Endothelial cell of umbilical vein (primary cell): Measurements from ENCODE around the gene ACER1.

Source experiments
- EZH2 ChIP-seq: IDR thresholded peaks from 2 replicates; pipeline ENCODE4 v1.6.1; 2012; ENCODE audit warnings: borderline replicate concordance, low read depth, mild to moderate bottlenecking, moderate library complexity, low read length, inconsistent platforms; ENCODE audit not compliant: severe bottlenecking
- FOS ChIP-seq: IDR thresholded peaks from 2 replicates; pipeline ENCODE4 v1.6.1; 2011; ENCODE audit warnings: mild to moderate bottlenecking, low read length, moderate library complexity, borderline replicate concordance; ENCODE audit not compliant: insufficient read depth
- GATA2 ChIP-seq: IDR thresholded peaks from 2 replicates; pipeline ENCODE4 v1.7.0; 2011; ENCODE audit warnings: low read depth, mild to moderate bottlenecking, moderate library complexity, mixed read lengths, low read length; ENCODE audit not compliant: insufficient read length, insufficient read depth
- JUN ChIP-seq: IDR thresholded peaks from 2 replicates; pipeline ENCODE4 v1.6.1; 2011; ENCODE audit warnings: borderline replicate concordance, low read depth; ENCODE audit not compliant: insufficient read length, insufficient read depth
- MAX ChIP-seq: IDR thresholded peaks from 2 replicates; pipeline ENCODE4 v1.6.1; 2011; ENCODE audit not compliant: insufficient read depth, insufficient read length
- MYC ChIP-seq: IDR thresholded peaks from one replicate; pipeline ENCODE4 v1.6.1; 2011; ENCODE audit warnings: mild to moderate bottlenecking, low read depth, low read length
- POLR2A ChIP-seq: IDR thresholded peaks from 2 replicates; pipeline ENCODE4 v1.6.1; 2012; ENCODE audit warnings: low read depth, mild to moderate bottlenecking, control low read depth, low read length
- POLR2AphosphoS5 ChIP-seq: IDR thresholded peaks from 2 replicates; pipeline ENCODE4 v1.6.1; 2012; ENCODE audit warnings: low read depth, mild to moderate bottlenecking, control low read depth, low read length, moderate library complexity; ENCODE audit not compliant: insufficient read depth
- TF ChIP-seq, protein P1 (sequence below), 2 donors: IDR thresholded peaks; 1 replicate in 1 of 2; 2 replicates in 1 of 2; pipeline ENCODE4 v1.5.1; 2011; ENCODE audit warnings: low read length in 2 of 2, mild to moderate bottlenecking in 2 of 2, moderate library complexity in 2 of 2, control low read depth in 1 of 2, inconsistent platforms in 1 of 2, low read depth in 1 of 2; ENCODE audit not compliant: insufficient read depth in 1 of 2; ENCODE audit errors: extremely low read depth in 1 of 2

DNA sequence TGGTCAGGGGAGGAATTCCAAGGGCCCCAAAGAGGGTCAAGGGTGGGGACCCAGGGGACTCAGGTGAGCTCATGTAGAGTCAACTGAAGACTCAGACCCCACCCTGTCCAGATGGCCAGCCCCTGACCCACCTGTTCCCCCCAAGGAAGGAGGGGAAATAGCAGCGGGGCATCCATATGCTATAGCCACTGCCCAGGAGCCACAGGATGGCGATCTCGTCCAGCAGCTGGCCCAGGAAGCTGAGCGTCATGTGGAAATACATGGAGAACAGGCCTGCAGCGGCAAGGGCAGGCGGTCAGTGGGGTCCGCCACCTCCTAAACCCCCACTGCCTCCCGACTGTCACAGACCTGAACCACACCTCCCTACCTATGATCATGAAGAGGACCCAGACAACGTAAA, 21.4 kb downstream of the ACER1 start:
- TF ChIP-seq, protein P1, sequence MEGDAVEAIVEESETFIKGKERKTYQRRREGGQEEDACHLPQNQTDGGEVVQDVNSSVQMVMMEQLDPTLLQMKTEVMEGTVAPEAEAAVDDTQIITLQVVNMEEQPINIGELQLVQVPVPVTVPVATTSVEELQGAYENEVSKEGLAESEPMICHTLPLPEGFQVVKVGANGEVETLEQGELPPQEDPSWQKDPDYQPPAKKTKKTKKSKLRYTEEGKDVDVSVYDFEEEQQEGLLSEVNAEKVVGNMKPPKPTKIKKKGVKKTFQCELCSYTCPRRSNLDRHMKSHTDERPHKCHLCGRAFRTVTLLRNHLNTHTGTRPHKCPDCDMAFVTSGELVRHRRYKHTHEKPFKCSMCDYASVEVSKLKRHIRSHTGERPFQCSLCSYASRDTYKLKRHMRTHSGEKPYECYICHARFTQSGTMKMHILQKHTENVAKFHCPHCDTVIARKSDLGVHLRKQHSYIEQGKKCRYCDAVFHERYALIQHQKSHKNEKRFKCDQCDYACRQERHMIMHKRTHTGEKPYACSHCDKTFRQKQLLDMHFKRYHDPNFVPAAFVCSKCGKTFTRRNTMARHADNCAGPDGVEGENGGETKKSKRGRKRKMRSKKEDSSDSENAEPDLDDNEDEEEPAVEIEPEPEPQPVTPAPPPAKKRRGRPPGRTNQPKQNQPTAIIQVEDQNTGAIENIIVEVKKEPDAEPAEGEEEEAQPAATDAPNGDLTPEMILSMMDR (IDR thresholded peaks at IDR 0.05; ENCODE audit: extremely low read depth in 1 of 2, insufficient read depth in 1 of 2, low read depth in 1 of 2, low read length in 2 of 2): no peak
- TF ChIP-seq EZH2: no peak
- no peak for TF ChIP-seq MYC
- TF ChIP-seq POLR2AphosphoS5: no peak
- no peak for TF ChIP-seq POLR2A
- no peak for TF ChIP-seq MAX
- no peak for TF ChIP-seq GATA2
- no peak for TF ChIP-seq FOS
- TF ChIP-seq JUN: no peak
